NCI-H2081 (cell line): ENCODE results near the gene RGS6.

Experiments used
- DNase-seq, 2 experiments: peaks; one replicate each; lab custom pipeline; 2025; lab: John Stamatoyannopoulos, UW

RGS6 gene

GRCh38 chr14:72402377-72402772 is 470.1 kb downstream of the RGS6 start:
- DNase-seq = no peak

- no peak for DNase-seq
Measured at GRCh38 chr14:72404106-72404774, 472.0 kb downstream of the RGS6 start.

GRCh38 chr14:72404998-72405397 is 472.8 kb downstream of the RGS6 start:
- no peak for DNase-seq

DNA sequence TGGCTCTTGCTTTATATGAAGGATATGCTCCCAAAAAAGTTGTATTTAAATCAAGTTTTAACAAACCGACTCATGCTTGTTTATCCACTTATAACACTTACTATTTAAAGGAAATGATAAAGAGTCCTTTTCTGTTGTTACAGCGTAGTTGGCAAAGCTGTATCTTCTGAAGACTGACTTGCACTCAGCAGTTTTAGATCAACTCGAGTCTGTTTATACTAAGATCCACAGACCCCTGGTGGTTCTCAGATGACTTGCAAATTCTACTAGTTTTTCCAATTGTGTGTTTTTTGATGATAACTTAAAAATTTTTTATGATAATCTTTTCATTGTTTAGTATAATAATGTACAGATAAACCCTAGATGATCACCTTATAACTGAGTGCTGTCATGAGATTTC is 475.8 kb downstream of the RGS6 start:
- no peak for DNase-seq

DNA sequence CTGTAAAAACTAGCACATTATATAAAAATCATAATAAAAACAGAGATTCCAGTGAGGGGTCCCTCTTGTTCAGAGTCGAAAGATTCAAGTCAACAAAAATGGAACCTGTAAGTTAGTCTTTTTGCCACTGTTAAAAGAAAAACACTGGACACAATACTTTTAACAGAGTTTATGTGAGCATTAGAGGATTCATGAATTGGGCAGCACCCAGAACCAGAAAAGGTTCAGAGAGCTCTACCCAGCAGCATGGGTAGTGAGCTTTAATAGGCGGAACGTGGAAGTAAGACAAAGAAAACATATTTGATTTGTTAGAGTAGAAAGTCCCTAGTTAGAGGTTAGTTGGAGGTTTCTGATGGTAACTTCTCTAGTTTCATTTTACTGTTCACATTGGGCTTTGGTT is 476.8 kb downstream of the RGS6 start:
- no peak for DNase-seq

DNA sequence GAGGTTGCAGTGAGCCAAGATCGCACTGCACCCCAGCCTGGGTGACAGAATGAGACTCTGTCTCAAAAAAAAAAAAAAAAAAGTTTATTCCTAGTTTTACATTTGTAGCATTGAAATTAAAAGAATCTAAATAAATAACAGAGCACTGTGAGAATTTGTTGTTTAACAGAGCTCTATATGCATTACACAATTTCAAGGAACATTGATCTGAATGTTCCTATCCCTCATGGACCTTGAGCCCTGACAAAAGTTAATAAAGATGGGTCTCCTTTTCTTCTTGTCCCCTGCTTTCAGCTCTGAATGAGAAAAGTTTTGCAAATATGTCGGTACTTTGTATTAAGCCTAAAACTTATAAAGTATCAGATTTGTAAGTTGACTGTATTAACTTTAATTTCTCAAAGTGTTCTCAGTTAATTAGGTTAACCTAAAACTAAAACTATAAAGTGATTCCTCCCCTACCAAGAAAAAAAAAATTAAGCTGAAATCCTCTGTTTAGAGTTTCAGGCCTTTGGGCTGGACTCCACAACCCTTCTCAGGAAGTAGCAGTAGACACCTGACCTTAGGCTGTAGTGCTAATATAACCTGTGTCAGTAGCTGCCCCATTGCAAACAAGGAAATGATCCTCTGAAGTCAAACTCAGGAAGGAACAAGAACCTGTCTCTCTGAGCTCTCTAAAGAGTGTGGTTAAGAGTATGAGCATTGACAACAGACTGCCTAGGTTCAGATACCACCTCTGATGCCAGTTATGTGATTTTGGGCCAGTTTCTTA is 484.0 kb downstream of the RGS6 start:
- DNase-seq = no peak

DNA sequence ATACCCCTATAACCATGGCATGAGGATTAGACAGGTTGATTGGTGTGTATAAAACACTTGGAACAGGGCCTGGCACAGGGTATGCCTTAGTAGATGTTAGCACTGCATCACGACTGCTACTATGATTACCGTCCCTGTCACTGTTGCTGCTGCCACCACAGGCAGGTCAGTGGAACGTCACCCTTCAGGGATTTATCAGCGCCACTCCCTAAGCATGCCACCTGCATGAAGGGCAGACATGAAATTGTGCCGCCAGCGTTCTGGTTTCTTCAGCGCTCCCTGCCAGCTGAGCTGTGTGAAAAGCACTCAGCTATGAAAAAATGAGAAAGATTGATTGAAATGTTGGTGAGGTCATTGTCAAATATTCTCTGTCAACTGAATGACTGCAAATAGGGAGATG is 484.7 kb downstream of the RGS6 start:
- DNase-seq = no peak

DNA sequence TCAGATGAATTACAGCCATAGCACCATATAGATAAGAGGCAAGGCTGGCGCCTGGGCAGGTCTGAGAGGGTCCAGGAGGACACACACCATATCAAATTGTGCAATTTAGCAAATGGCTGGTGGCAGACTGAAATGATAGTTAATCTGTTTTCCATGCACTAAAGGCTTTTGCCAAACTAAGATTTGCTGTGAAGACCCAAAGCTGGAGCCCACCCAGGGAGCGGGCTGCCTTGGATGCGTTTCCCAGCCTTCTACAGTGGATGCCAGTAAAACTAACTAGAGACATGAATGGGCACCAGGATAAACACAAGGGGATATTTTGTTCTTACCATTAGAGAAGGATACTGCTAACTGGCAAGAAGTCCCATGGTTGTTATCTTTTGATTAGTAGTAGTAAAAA is 486.6 kb downstream of the RGS6 start:
- DNase-seq = no peak

DNA sequence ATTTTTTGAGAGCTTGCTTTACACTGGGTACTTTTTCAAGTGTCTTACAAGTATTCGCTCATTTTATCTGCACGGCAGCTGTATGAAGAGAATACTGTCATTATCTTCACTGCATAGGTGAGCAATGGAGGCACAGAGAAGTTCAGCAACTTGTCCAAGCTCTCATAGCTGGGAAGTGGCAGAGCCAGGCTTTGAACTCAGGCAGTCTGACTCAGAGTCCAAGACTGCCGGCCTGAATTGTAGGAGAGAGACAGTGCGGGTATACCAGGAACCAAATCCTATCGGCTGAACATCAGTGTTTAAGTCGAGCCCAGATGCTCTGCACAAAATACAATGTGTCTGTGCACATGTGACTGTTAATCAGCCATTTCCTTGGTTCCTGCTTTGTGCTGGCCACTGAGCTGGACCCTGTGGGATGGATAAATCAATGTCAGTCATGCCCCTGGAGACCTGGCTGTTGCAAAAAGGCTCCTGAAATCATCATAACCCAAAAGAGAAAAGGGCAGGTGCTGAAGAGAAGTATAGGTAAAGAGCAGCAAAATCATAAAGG is 487.1 kb downstream of the RGS6 start:
- DNase-seq = no peak

DNA sequence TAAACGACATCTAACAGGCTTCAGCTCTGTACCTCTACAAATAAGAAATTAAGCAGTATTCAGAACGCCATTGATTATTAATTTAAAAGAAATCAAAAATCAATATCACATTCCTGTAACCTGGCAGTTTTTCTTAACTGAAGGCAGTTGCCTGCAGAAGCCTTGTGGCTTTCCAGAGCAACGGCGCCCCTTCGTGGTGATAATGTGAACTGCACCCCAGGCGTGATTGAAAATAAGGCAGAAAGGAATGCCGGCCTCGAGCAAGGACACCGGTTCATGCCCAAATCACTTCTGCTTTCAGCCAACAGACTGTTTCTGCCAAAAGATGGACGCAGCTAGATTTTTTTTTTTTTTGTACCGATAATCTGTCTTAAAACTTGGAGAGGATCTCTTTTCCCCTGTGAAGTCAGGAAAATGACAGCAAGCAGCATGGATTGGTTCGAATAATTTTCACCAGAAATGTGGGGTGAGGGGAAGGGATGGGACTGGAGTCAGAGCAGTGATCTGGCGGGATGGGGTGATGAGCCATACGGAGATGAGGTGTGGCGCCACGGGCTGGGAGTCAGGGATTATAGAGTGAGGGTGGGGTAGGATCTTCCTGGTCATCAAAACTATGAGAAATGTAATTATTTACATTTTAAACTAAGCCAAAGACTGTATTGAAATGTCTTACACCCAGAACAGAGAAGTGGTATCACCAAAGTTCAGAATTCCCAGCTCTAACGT is 488.7 kb downstream of the RGS6 start:
- peak; percentile 22 to 37 for DNase-seq

DNA sequence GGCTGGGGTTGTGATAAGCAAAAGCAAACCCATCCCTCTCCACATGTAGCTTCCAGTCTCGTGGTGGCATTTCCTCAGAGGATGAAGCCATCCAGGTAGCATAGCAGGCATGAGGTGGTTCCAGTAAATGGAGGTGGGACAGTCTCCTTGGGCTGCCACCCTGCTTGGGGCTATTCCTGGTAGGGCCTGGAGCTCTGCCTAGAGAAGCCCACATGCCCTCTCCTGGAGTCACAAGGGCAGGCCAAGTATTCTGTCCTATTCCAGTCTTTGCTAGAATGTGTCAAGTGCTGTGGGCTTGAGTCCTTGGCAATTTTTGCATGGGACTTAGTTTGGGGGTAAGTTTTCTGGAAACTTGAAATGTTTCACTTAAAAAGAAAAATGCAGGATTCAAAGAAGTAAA is 491.7 kb downstream of the RGS6 start:
- no peak for DNase-seq

- DNase-seq = no peak
Measured at GRCh38 chr14:72430457-72430856, 498.2 kb downstream of the RGS6 start.

- DNase-seq = no peak
Measured at GRCh38 chr14:72432748-72433147, 500.5 kb downstream of the RGS6 start.

GRCh38 chr14:72433511-72433910 is 501.3 kb downstream of the RGS6 start:
- DNase-seq = no peak

DNA sequence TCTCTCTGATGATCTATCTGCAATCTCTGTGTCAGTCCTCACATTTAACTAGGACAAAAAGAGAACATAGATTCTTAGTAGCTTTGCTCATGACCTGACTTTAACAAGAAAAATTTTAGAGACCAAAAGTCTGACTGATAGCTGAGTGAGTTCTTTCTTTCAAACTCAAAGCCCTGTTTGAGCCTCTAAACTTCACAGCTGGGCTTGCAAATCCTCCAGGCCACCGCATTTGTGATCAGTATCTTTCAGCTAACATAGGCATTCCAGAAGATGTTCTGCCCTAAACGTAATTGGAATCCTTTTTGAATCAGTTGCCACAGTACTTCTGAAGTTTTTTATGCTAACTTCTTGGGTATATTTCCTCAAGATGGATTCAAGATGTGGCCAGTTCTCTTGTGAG is 502.6 kb downstream of the RGS6 start:
- DNase-seq = no peak

- DNase-seq = no peak
Measured at GRCh38 chr14:72439707-72440106, 507.5 kb downstream of the RGS6 start.

GRCh38 chr14:72443256-72443655 is 511.0 kb downstream of the RGS6 start:
- DNase-seq = no peak

DNA sequence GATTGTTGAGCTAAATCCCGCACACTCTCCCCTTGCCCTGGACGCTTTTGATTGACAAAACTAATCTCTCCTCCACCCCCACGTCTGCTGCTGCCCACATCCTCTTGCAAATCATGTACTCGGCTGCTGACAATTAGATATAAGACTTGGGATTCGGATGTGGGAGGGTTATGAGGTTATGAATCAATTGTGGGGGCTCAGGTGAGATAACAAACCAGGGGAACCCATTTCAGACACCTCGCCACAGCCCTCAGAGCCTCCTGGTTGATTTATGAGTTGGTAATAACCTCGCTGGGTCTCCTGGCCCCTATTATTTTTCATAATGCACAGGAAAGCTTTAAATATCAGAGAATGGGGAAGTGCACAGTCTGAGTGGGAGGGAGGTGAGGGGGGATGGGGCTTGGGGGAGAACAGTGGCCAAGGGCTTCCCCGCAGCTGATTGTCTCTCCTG is 511.8 kb downstream of the RGS6 start:
- no peak for DNase-seq

DNA sequence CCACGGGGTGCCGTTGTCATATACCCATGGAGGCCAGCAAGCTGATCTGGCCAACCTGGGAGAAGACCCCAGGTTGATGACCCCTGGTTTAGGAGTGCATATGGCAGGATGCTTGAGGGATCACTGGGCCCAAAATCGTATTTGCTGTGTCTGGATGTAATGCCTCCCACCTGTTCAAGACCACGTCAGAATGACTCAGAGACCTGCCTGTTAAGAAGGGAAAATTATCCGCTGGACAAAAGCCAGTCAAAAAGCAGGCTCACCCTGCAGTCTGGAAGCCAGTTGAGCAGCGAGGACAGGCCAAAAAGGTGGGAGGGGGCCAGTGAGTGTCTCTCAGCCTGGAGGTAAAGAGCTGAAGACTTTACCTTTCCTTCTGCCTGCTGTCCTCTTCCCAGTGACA is 512.5 kb downstream of the RGS6 start:
- no peak for DNase-seq

- DNase-seq = no peak
Measured at GRCh38 chr14:72448212-72448611, 516.0 kb downstream of the RGS6 start.

- no peak for DNase-seq
Measured at GRCh38 chr14:72450473-72451044, 518.3 kb downstream of the RGS6 start.
